ACHN (cell line): Measurements from ENCODE around the gene COASY.

ENCODE experiments used
- DNase-seq: peaks from one replicate; pipeline ENCODE4 v3.0.0-alpha.2; 2015
- in situ Hi-C: cut with HindIII; loops from 2 replicates; pipeline ENCODE4 v1.10.0; 2017; ENCODE audit warnings: low sequenced_read_pairs, low pct_ligation_motif_present, low pct_unique_long_range_greater_than_20kb

The COASY gene

DNA sequence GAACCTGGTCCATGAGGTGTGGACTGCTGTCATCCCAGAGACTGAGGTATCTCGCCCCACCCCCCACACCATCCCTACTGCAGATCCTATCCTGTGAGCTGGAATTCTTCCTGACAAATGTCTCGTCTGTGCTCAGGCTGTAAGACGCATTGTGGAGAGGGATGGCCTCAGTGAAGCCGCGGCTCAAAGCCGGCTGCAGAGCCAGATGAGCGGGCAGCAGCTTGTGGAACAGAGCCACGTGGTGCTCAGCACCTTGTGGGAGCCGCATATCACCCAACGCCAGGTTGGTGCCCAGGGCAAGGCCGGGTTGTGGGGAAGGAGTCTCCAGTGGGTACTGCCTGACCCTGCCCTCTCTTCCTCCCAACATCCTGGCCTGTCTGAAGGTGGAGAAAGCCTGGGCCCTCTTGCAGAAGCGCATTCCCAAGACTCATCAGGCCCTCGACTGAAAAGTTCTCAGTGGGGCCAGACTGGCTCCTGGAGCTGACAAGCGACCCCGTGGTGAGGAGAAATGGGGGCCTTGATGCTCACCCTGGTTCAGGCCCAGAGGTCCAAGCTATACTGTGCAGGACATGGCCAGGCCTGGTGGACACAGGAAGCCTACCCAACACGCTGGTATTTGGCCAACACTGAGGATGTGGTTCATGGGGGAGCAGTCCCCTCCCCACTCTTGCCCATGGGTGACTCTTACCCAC, 3.7 kb downstream of the COASY start:
- no peak for DNase-seq
- in situ Hi-C loops: no loop called here

DNA sequence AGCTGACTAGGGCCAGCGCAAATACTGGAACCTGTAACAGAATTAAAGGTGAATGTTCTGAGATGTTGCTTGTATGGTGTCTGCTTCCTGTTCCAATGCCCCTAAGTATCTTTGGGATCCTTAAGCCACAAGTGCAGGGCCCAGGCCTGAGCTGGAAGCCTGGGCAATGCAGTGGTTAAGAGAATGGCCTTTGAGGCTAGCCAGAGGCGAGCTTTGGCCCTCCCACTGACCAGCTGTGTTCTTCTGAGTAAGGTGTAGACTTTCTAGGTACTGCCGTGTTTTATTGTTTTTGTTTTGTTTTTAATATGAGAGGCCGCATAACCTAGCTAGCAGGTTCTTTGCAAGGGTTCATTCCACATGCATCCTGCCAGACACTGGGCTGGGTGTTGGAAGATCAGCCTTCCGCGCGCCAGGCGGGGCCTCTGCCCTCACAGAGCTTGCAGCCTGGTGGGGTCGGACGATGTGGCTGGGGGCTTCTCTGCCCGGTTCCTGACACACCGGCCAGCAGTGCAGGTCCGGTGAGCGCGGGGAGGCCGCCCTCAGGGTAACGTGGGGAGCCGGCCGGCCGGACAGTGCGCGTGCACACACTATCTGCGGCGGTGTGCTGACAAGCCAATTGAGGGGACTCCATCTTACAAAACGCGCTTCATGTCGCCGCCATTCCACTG, 4.4 kb downstream of the COASY start:
- in situ Hi-C loops: no loop called here
- no peak for DNase-seq

DNA sequence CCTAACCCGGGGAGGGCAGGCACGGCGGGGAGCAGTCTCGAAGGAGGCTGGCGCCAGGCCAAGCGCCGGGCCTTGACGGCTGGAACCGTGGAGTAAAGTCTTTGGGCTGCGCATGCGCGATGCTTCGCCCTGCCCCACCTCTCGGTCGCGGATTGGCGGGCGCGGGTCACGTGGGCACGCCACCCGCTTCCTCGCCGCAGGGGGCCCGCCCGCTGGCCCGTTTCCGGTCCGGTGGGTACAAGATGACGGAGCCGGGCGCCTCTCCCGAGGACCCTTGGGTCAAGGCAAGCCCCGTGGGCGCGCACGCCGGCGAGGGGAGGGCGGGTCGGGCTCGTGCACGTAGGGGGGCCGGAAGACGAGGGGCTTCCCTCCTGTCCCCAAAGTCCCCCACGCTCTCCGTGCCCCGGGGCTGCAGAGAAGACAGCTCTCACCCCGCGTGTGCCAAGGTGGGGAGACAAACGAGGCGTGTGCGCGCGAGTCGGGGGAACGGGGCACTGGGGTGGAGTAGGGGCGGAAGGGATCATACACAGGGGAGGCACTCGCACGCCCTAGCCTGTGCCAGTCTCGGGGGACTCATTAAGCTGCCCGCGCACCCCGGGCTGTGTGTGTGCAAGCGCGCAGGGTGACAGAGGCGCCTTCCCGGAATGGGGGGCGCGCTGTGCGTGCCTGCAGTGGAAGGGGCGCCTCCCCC, 5.1 kb downstream of the COASY start, which contains the start of gene MLX:
TSS of gene MLX (plus strand) at position 218 of the 691 bp plus-strand sequence. CDS start at position 243, 25 bp downstream.
- DNase-seq: peak; percentile 95
- in situ Hi-C loops: no loop called here

DNA sequence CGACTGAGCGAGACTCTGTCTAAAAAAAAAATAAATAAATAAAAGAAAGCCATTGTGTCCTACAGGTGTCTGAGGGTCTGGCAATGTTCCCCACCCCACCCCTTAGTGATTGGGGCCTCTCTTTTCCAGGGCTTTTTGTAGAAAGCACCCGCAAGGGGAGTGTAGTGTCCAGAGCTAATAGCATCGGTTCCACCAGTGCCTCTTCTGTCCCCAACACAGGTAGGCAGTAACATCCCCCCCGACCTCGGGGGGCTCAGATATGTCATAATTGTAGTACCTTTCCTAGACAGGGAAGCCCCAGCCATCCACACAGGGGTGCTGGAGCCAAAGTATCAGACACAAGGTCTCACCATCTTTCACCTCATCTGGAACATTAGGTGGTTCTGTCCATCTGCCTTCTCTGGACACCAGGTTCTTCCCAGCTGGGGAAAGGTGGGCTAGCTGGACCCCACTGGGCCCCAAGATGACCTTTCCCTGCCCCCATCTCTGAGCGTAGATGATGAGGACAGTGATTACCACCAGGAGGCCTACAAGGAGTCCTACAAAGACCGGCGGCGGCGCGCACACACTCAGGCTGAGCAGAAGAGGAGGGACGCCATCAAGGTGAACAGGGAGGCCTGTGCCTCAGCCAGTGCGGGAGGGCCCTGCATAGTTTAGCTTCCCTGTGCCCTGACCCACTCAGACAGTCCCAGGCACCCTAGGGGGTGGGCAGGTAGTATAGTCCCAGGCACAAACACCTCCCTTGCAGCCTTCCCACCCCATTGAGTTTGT, 6.6 kb downstream of the COASY start:
- in situ Hi-C loops: no loop called here
- no peak for DNase-seq

DNA sequence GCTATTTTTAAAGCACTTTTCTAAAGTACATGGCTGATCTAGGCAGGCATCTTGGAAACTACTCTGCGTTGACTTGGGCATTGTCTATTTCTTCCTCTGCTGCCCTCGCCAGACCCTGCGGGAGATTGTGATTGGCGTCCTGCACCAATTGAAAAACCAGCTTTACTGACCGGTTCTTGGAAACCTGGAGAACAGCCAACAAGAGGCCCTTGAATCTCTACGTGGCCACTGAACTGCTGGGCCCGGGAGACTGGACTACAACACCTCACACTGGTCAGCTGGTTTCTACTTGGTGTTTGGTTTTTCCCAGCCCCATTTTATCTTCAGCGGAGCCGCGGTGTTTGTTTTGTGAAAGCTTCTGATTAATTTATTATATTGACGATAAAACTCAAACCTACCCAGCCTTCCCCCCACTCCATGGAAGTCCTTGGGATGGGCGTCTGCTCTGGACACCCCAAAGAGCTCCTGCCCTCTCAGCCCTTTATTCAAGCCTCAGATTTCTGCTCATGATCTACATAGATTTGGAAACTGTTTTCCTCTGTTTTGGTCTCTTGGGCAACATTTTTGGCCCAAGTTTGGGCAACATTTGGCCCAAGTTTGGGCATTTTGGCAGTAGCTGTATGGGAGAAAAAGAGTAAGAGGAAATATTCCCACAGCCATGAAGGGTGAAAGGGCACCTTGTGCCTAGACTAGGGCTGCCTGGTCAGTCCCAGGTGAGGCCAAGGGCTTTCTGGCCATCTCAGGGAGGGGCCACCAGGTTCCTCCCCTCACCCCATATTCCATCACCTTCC, 9.7 kb downstream of the COASY start:
- DNase-seq: no peak
- in situ Hi-C loops: no loop called here

DNA sequence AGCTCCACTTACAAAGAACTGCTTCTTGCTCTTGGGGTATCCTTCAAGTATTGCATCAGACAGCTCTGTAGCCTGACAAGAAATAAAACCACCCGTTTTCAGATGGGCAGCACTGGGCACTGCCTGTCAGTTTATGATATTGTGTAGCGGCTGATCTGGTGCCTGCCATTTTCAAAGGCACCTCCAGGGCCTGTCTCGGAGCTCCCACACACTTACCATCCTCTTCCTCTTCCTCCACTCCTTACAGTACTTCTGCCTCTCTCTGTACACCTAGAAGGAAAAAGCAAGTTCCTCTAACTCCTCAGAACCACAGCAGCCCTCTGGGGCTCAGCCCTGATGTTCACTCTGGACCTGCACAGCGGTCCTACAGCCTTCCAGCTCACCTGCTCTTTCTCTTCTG, 11.1 kb downstream of the COASY start:
- no peak for DNase-seq
- in situ Hi-C loops: no loop called here

DNA sequence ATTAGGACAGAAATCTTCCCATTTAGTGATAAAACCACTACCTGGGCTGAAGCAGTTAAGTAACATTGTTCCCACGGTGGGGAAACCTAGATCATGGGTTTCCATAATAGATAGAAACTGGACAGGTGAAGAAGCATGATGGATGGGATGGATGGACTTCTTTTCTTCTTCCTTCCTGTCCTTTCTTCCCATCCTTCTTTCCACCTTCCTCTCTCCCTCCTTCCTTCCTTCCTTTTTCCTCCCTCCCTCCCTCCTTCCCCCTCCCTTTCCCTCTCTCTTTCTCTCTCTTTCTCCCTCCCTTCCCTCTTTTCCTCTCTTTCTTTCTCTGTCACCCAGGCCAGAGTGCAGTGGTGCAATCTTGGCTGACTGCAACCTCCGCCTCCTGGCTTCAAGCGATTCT, 12.5 kb downstream of the COASY start:
- in situ Hi-C loops: no loop called here
- no peak for DNase-seq

DNA sequence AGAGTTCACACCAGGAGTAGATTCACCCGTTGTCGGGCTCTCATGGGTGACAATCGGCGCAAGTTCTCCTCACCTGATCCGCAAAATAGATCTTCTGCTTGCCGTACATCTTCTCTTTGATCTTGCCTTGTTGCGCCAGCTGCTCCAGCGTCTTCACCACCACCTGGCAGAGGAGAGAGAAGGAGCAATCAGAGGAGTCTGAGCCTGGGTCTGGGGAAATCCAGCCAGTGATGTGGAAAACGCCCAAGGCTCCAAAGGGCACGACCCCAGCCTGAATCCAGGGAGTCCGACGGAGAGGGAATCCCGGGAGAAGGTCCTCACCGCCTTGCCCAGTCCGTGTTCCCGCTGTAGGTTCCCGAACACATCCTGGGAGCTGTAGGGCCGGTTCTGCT, 15.2 kb downstream of the COASY start:
- in situ Hi-C loops: no loop called here
- no peak for DNase-seq

DNA sequence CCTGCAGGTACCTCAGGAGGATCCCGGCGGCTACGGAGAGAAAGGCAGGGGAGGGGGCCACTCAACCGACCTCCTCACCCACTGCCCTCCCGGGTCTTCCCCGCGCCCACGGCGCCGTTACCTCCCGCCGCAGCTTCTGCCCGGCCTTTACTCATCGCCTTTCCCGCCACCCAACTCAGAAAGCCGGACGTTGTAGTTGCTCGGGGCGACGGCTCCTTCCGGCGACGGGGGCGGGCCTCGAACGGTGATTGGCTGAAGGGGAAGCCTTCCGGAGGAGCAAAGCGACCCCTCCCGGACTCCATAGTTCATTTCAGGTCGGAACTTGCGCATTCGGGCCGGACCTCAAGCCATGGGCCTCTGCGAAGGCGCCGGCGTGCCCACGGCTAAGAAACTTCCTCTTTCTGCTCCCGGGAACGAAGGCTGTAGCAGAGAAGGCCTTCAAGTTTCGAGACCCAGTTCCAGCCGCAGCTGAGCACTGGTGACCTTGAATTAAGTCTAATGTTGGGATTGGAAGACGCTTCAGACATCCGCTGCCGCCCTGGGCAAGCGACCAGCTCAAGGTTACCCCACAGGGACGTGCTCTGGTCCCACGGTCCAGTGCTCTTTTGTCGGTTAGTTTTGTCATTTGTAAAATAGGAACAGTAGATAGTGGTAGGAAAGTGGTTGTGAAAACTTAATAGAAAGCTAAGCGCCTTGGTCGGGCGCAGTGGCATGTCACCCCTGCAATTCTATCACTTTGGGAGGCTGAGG, 15.8 kb downstream of the COASY start, which contains the start of gene PSMC3IP:
TSS of gene PSMC3IP (minus strand) at position 198 of the 750 bp plus-strand sequence. CDS start at position 155, 43 bp downstream.
- in situ Hi-C loops: no loop called here
- DNase-seq: peak; percentile 96

DNA sequence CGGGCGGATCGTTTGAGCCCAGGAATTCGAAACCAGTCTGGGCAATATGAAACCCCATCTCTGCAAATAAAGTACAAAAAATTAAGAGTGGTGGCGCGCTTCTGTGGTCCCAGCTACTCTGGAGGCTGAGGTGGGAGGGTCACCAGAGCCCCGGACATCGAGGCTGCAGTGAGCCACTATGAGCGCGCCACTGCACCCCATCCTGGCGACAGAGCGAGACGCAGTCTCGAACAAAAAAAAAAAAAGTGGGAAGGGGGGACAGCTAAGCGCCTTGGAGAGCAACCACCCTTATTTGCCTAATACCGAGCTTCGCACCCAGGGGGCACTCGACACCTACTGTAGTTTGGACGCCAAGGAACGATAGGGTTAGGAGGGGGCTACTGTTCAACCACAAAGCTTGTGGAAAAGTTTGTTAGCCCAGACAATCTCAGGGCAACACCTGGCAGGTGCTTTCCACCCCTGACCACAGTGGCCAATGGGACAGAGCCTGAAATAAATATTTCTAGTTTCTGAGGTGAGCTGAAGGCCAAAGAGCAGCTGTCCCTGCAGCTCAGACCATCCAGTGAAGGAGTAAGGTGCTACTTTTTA, 16.4 kb downstream of the COASY start:
- peak; percentile 78 for DNase-seq
- in situ Hi-C loops: no loop called here

DNA sequence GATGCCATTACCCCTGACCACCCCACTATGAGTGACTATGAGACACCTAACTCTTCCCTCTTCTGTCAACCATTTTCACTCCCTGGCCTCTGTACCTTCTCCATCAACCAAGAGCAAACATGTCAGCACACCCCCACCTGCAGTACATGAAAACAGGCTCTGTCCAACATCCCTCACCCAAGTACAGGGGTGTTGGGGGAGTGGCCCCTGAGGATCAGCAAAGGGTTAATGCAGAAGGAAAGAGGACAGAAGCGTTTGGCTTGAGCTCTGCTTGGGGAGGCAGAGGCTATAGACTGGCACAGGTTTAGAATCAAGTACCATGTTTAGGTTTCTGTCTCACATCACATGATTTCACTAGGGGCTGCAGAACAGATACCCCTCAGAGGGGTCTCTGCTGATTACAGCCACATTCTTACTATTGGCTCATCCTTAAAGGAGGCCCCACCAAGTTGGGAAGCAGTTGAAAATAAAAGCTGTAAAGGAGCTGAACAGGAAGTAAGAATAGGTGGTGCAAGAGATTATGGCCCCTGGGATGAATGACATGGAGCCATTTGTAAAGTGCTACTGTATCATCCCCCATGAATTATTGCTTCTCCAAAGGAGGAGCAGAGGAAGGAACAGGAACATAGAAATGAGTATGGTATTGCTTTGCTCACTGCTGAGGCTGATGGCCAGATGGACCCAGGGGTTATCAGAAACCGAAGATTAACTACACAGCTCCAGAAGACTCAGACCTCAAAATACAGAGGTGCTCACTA, 18.0 kb downstream of the COASY start:
- DNase-seq: no peak
- in situ Hi-C loops: no loop called here

DNA sequence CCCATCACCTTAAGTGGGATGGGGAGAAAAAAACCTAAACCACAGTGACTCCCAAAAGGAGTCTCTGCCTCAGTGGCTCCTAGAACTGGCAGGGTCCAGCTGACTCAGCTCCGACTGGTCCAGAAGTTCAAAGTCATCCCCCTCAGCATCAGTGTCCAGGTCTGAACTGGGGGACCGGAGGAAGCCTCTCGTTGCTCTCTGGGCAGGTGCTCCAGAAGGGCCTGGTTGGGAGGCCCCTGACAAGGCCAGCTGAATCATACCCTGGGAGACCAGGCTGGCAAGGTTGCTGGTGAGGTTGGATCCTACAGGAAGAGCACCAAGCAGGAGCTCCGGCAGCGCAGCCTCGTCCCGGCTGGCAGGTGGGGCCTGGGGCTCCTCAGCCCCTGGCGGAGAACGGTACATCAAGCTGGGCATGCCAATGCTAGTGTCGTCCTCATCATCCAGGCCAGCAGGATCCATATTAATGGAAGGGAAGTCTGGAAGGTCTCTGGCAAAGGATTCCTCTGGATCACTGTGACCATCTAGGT, 19.9 kb downstream of the COASY start:
- DNase-seq: no peak
- in situ Hi-C loops: no loop called here

DNA sequence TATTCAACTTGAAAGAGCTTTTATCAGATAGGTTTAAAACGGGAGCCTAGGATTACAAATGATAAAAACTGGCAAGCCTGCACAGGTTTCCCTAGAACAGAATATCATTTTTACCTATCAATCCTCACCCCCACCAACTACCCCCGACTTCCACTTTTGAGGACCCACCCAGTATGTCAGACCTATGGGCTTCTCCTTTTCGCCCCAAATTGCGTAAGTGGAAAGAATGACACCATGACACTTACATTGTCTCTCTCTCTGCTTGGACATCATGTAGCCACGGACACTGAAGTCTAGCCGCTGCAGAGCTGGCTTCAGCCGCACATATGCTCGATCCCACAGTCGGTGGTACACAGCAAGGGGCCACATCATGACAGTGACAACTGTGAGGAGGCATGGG, 22.9 kb downstream of the COASY start:
- DNase-seq: no peak
- in situ Hi-C loops: no loop called here

DNA sequence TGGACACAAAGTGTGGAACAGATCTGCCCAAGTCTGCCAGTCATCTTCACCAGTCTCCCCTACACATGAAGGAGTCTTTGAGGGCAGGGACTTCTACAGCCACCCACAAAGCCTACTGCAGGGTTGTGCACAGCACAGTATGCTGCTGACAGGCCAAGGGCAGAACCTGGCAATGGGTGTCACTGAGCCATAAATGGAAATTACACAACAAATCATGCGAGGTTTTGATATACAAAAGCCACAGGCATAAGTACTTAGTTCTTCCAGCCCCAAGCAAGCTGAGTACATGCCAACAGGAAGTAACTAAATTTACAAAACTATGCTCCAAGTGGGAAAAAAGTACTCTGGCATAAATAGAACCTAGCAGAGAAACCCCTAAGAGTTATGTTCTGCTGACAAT, 23.4 kb downstream of the COASY start:
- DNase-seq: no peak
- in situ Hi-C loops: no loop called here

DNA sequence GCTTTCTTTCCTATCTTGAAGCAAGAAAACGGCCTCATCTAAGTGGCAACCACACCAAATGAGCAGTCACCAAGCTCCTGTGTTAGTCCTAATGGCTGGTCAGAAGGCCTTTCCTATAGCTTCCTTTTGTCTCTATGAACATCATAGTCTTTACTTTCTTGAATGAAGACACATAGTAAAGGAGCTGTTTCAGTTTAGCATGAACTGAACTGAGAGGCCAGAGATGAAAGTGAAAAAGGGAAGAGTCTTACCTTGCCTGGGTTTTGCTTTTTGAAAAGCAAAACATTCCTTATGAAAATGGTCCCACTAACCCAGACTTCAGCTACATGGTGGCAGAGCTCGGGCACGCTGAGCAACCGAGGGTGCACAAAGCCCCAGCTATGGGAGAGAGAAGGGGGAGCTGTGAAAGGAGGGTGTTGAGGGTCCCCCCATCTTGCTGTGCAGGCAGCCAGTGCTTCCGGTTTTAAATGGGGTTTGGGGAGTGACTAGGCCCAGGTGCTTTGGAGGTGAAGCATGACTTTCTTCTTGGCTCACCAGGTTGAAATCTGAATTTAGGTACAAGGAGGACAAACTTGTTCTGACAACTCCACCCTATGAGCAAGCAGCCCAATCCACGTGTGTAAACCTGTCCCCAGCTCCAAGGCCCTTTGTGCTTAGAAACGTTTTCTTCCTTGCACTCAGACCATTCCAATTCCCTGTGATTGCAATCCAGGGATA, 24.7 kb downstream of the COASY start:
- no peak for DNase-seq
- in situ Hi-C loops: no loop called here

DNA sequence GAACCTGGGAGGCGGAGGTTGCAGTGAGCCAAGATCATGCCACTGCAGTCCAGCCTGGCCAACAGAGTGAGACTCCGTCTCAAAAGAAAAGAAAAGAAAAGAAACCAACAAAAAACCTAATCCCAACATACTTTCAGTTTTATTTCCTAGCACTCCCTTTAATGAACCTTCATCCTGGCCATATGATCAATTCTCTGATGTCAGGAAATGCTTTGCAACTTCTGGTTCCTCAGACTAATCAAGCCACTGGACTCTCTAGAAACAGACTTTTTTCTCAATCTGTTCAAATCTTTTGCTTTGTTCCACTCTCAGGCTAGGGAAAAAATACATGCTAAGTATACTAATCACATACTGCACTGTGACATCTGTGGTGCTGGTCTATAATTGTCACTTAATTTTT, 28.9 kb downstream of the COASY start:
- DNase-seq: no peak
- in situ Hi-C loops: no loop called here
